IMR-90 (cell line): ENCODE data around the gene RTN4RL2. TPM values are rescaled to one million over a fixed set of nuclear protein-coding genes. Genes with fewer than 3 reads are reported as not detected.

Source experiments
- ATAC-seq: fragments of 200-7000 bp; cut with Tn5 transposase; 2 replicates; pipeline ENCODE4 v1.9.1; 2020; ENCODE audit warnings: low read depth, mild to moderate bottlenecking, moderate library complexity
- BruUV-seq: library from RNA; stranded (reverse); fragments of 400-500 nt; replicated peaks from 2 replicates; lab custom pipeline; 2021; lab: Mats Ljungman, UMichigan
- CTCF ChIA-PET: fragments of 300-600 bp; formaldehyde crosslinking; extraction: SDS; loops from one replicate; lab custom pipeline; 2021; ENCODE audit warnings: antibody characterized with exemption; lab: Yijun Ruan, JAX
- POLR2A ChIA-PET: fragments of 300-600 bp; sonication (Branson Sonifier 250); formaldehyde crosslinking; loops from one replicate; lab custom pipeline; 2022; ENCODE audit warnings: antibody characterized with exemption; ENCODE audit not compliant: unreplicated experiment; lab: Charles Lee
- DNase-seq: peaks from one replicate; pipeline ENCODE4 v3.0.0; 2013
- H2AFZ ChIP-seq: replicated peaks from 2 replicates; pipeline ENCODE3; 2013; ENCODE audit warnings: low read length, mild to moderate bottlenecking; ENCODE audit not compliant: poor library complexity
- H2AK5ac ChIP-seq: 2 replicates; pipeline ENCODE4 v1.6.1; 2013; ENCODE audit warnings: low read depth, low read length, inconsistent platforms
- H2AK9ac ChIP-seq: replicated peaks from 2 replicates; pipeline ENCODE3; 2013; ENCODE audit warnings: mild to moderate bottlenecking, low read depth, low read length, moderate library complexity; ENCODE audit not compliant: poor library complexity
- H2BK120ac ChIP-seq: 2 replicates; pipeline ENCODE4 v1.6.1; 2013; ENCODE audit warnings: low read depth, low read length, inconsistent platforms
- H2BK15ac ChIP-seq: 3 replicates; pipeline ENCODE4 v1.6.1; 2013; ENCODE audit warnings: low read depth, low read length, inconsistent platforms
- H2BK20ac ChIP-seq: 2 replicates; pipeline ENCODE4 v1.6.1; 2013; ENCODE audit warnings: low read depth, mild to moderate bottlenecking, inconsistent platforms, low read length, moderate library complexity
- H2BK5ac ChIP-seq: 2 replicates; pipeline ENCODE4 v1.6.1; 2013; ENCODE audit warnings: mild to moderate bottlenecking, low read depth, low read length, inconsistent platforms; ENCODE audit not compliant: poor library complexity, severe bottlenecking
- H3K14ac ChIP-seq: replicated peaks from 2 replicates; pipeline ENCODE4 v1.6.1; 2013; ENCODE audit warnings: low read depth, low read length, inconsistent platforms
- H3K18ac ChIP-seq: 2 replicates; pipeline ENCODE4 v1.6.1; 2013; ENCODE audit warnings: low read depth, low read length, control low read depth
- H3K23ac ChIP-seq: 2 replicates; pipeline ENCODE4 v1.6.1; 2013; ENCODE audit warnings: low read depth, low read length, inconsistent platforms
- H3K27ac ChIP-seq: 2 replicates; pipeline ENCODE4 v1.5.1; 2013; ENCODE audit warnings: mild to moderate bottlenecking, control low read depth, low read length; ENCODE audit not compliant: insufficient read depth
- H3K27me3 ChIP-seq: 2 replicates; pipeline ENCODE4 v1.6.1; 2013; ENCODE audit warnings: low read length; ENCODE audit not compliant: control insufficient read depth, insufficient read depth
- H3K36me3 ChIP-seq: 2 replicates; pipeline ENCODE4 v1.6.1; 2013; ENCODE audit warnings: low read length, mixed read lengths; ENCODE audit not compliant: control insufficient read depth, insufficient read depth
- H3K4ac ChIP-seq: 2 replicates; pipeline ENCODE4 v1.6.1; 2013; ENCODE audit warnings: low read depth, low read length, inconsistent platforms
- H3K4me1 ChIP-seq: 2 replicates; pipeline ENCODE4 v1.6.1; 2013; ENCODE audit warnings: low read length, mixed read lengths; ENCODE audit not compliant: control insufficient read depth, insufficient read depth
- H3K4me2 ChIP-seq: 2 replicates; pipeline ENCODE4 v1.6.1; 2013; ENCODE audit warnings: low read depth, mild to moderate bottlenecking, control low read depth, low read length, moderate library complexity
- H3K4me3 ChIP-seq: 2 replicates; pipeline ENCODE4 v1.5.1; 2013; ENCODE audit warnings: low read depth, mild to moderate bottlenecking, control low read depth, low read length, moderate library complexity; ENCODE audit not compliant: insufficient read depth
- H3K56ac ChIP-seq: 2 replicates; pipeline ENCODE4 v1.6.1; 2013; ENCODE audit warnings: low read length, inconsistent platforms; ENCODE audit not compliant: insufficient read depth; ENCODE audit errors: extremely low read depth
- H3K79me1 ChIP-seq, 2 experiments: 2 replicates each; pipeline ENCODE4 v1.6.1; 2013; ENCODE audit warnings: low read length in 2 of 2, inconsistent platforms in 1 of 2, low read depth in 1 of 2
- H3K9ac ChIP-seq: 2 replicates; pipeline ENCODE4 v1.6.1; 2013; ENCODE audit warnings: low read depth, low read length, control low read depth
- H3K9me1 ChIP-seq: 2 replicates; pipeline ENCODE4 v1.6.1; 2013; ENCODE audit warnings: low read length, inconsistent platforms; ENCODE audit not compliant: insufficient read depth
- H3K9me3 ChIP-seq: 2 replicates; pipeline ENCODE4 v1.6.1; 2013; ENCODE audit warnings: low read length; ENCODE audit not compliant: control insufficient read depth, insufficient read depth
- H4K20me1 ChIP-seq: 2 replicates; pipeline ENCODE4 v1.6.1; 2013; ENCODE audit warnings: low read length, inconsistent platforms; ENCODE audit not compliant: insufficient read depth
- H4K5ac ChIP-seq: 2 replicates; pipeline ENCODE4 v1.6.1; 2013; ENCODE audit warnings: mild to moderate bottlenecking, low read depth, low read length, control low read depth
- H4K8ac ChIP-seq, 2 experiments: 2 replicates each; pipeline ENCODE4 v1.6.1; 2013; ENCODE audit warnings: low read depth in 2 of 2, low read length in 2 of 2, control low read depth in 1 of 2, inconsistent platforms in 1 of 2
- H4K91ac ChIP-seq: 2 replicates; pipeline ENCODE4 v1.6.1; 2013; ENCODE audit warnings: low read depth, low read length, inconsistent platforms; ENCODE audit not compliant: insufficient read depth
- BHLHE40 ChIP-seq: fragments of 150-350 bp; IDR thresholded peaks from 2 replicates; pipeline ENCODE4 v1.6.1; 2016; ENCODE audit warnings: mild to moderate bottlenecking, low read depth, low read length
- CEBPB ChIP-seq: IDR thresholded peaks from 2 replicates; pipeline ENCODE4 v1.6.1; 2012; ENCODE audit warnings: low read depth, low read length, improper control_type of control experiment
- CHD1 ChIP-seq: IDR thresholded peaks from 2 replicates; pipeline ENCODE4 v1.6.1; 2012; ENCODE audit warnings: low read depth, low read length, improper control_type of control experiment
- CTCF ChIP-seq: conservative IDR thresholded peaks from 2 replicates; pipeline ENCODE4 v1.5.1; 2012; ENCODE audit warnings: mild to moderate bottlenecking, low read depth, low read length, improper control_type of control experiment
- FOS ChIP-seq: fragments of 150-350 bp; IDR thresholded peaks from 2 replicates; pipeline ENCODE4 v1.6.1; 2016; ENCODE audit warnings: low read depth, low read length
- MAZ ChIP-seq: IDR thresholded peaks from 2 replicates; pipeline ENCODE4 v1.6.1; 2012; ENCODE audit warnings: low read depth, mild to moderate bottlenecking, low read length, improper control_type of control experiment, moderate library complexity, borderline replicate concordance
- MXI1 ChIP-seq: IDR thresholded peaks from 2 replicates; pipeline ENCODE4 v1.6.1; 2012; ENCODE audit warnings: low read depth, mild to moderate bottlenecking, low read length, moderate library complexity, borderline replicate concordance
- NFE2L2 ChIP-seq: fragments of 150-350 bp; IDR thresholded peaks from 2 replicates; pipeline ENCODE4 v1.6.1; 2016; ENCODE audit warnings: low read depth, mild to moderate bottlenecking, low read length
- POLR2A ChIP-seq: IDR thresholded peaks from 2 replicates; pipeline ENCODE4 v1.6.1; 2012; ENCODE audit warnings: mild to moderate bottlenecking, low read depth, low read length
- RAD21 ChIP-seq: IDR thresholded peaks from 2 replicates; pipeline ENCODE4 v1.6.1; 2012; ENCODE audit warnings: low read length, improper control_type of control experiment
- RCOR1 ChIP-seq: IDR thresholded peaks from 2 replicates; pipeline ENCODE4 v1.6.1; 2012; ENCODE audit warnings: mild to moderate bottlenecking, low read length, improper control_type of control experiment; ENCODE audit not compliant: insufficient replicate concordance
- RFX5 ChIP-seq: IDR thresholded peaks from 2 replicates; pipeline ENCODE4 v1.8.0; 2012; ENCODE audit warnings: low read depth, mild to moderate bottlenecking, low read length, moderate library complexity
- SMC3 ChIP-seq: fragments of 150-350 bp; IDR thresholded peaks from 2 replicates; pipeline ENCODE4 v1.6.1; 2016; ENCODE audit warnings: low read depth, mild to moderate bottlenecking, antibody characterized with exemption, low read length, moderate library complexity
- USF2 ChIP-seq: fragments of 150-350 bp; IDR thresholded peaks from 2 replicates; pipeline ENCODE4 v1.6.1; 2017; ENCODE audit warnings: mild to moderate bottlenecking, antibody characterized with exemption, low read length, low read depth
- WGBS, 2 experiments: methylation state at CpG; one replicate each; pipeline versions ENCODE4 v1.1.5 to v1.1.7; 2013; ENCODE audit warnings: missing lambda C conversion rate in 2 of 2; ENCODE audit not compliant: insufficient read length in 1 of 2; ENCODE audit errors: extremely low coverage in 2 of 2; 5-methylcytosine and 5-hydroxymethylcytosine counted together
- dilution Hi-C: fragments of 300-500 bp; cut with HindIII; formaldehyde crosslinking; loops from one replicate; pipeline ENCODE4 v1.14.3; 2018; ENCODE audit warnings: low sequenced_read_pairs; ENCODE audit not compliant: unreplicated experiment
- in situ Hi-C: fragments of 300-500 bp; cut with MboI; formaldehyde crosslinking; loops from 3 replicates; pipeline ENCODE4 v1.14.3; 2019; ENCODE audit warnings: low sequenced_read_pairs, inconsistent platforms, mixed read lengths
- intact Hi-C: fragments of 100-400 bp; cut with micrococcal nuclease; formaldehyde crosslinking; loops from 2 replicates; pipeline ENCODE4 v1.10.0; 2022
- polyA plus RNA-seq, 3 experiments: library from polyadenylated mRNA; depleted of rRNA; stranded (reverse); fragments of >200 nt; gene quantifications; 2 replicates each; pipeline ENCODE4 v1.2.3, GENCODE V29; 2012; ENCODE audit warnings: low replicate concordance in 1 of 3
- total RNA-seq: library from RNA; depleted of rRNA; stranded (reverse); fragments of >200 nt; gene quantifications from 2 replicates; pipeline ENCODE4 v1.2.3, GENCODE V29; 2012

The RTN4RL2 gene
- total and polyA plus RNA-seq, 2 of the 4 experiments (the other 2 are of a cell fraction) = 1.5 TPM; not detected in 1

- POLR2A ChIA-PET = interaction anchor here (0.6 kb wide), 1 partner anchor 286 kb away, joined by 3 read pairs; no protein-coding TSS in a partner anchor
- dilution Hi-C loops (no loop called here), intact Hi-C loops (no loop called here), in situ Hi-C loops (no loop called here)
- Histone ChIP-seq H3K14ac (no peak overlapping the region), H3K4me3 (no peak overlapping the region), H4K20me1 (no peaks in the 10 kb centered on the region), H3K27ac (peak overlapping the region; percentile 54; the same call in 1 of the 2 replicates), H2BK15ac (peak overlapping the region; percentile 17; the same call in 1 of the 3 replicates), H3K36me3 (no peaks in the 10 kb centered on the region), H3K9me3 (no peaks in the 10 kb centered on the region), H3K18ac (peak overlapping the region; percentile 19; the same call in 1 of the 2 replicates), H2BK5ac (no peak overlapping the region), H3K9ac (no peak overlapping the region), H2AK9ac (no peak overlapping the region), H3K56ac (no peak overlapping the region), H2BK20ac (peak overlapping the region; percentile 63), H3K9me1 (peaks cover 6% of the 10 kb centered on the region), H3K23ac (no peak overlapping the region), H4K5ac (peak overlapping the region; percentile 10; the same call in 1 of the 2 replicates), H3K27me3 (no peaks in the 10 kb centered on the region), H2AFZ (no peak overlapping the region), H3K4me2 (peak overlapping the region; percentile 32), H2BK120ac (peak overlapping the region; percentile 62), H2AK5ac (peak overlapping the region; percentile 81; the same call in 1 of the 2 replicates), H4K8ac (no peak overlapping the region), H3K4me1 (peaks cover 20% of the 10 kb centered on the region), H3K4ac (peak overlapping the region; percentile 47), H3K79me1 (no peaks in the 10 kb centered on the region), H4K91ac (no peak overlapping the region)
- CTCF ChIA-PET = no interaction called here
- ATAC-seq = peak; percentile 80
- DNase-seq = peak; percentile 97
- 67% methylated on average over 2 of the region's 15 CpGs; no CpG with 5 or more reads in 1 of the 2 experiments for WGBS, 2 experiments
- BruUV-seq = no TSS peak
- no peak; the same call in 1 of the 2 replicates for TF ChIP-seq RAD21
- TF ChIP-seq SMC3 = peak; percentile 17; the same call in 1 of the 2 replicates
- peak; percentile 39 for TF ChIP-seq RCOR1
- TF ChIP-seq POLR2A = no peak
- peak; percentile 27; the same call in 1 of the 2 replicates for TF ChIP-seq BHLHE40
- no peak for TF ChIP-seq CHD1
- TF ChIP-seq NFE2L2 = peak; percentile 44; the same call in 1 of the 2 replicates
- TF ChIP-seq RFX5 = no peak
- TF ChIP-seq MAZ = no peak; the same call in 1 of the 2 replicates
- TF ChIP-seq MXI1 = no peak
- TF ChIP-seq FOS = peak; percentile 75
- TF ChIP-seq CTCF = no peak
- TF ChIP-seq USF2 = no peak
- TF ChIP-seq CEBPB = peak; percentile 100
Observed at GRCh38 chr11:57434640-57435546, 25.4 kb upstream of the RTN4RL2 start.
